ENCODE data around the gene SOCS1. TPM values are rescaled to one million over a fixed set of nuclear protein-coding genes. Genes with fewer than 3 reads are reported as not detected.

The SOCS1 gene
- total and polyA plus RNA-seq, 4 experiments from 2014 or later, result 14.7 to 37.8 (median 17.1) TPM

DNA sequence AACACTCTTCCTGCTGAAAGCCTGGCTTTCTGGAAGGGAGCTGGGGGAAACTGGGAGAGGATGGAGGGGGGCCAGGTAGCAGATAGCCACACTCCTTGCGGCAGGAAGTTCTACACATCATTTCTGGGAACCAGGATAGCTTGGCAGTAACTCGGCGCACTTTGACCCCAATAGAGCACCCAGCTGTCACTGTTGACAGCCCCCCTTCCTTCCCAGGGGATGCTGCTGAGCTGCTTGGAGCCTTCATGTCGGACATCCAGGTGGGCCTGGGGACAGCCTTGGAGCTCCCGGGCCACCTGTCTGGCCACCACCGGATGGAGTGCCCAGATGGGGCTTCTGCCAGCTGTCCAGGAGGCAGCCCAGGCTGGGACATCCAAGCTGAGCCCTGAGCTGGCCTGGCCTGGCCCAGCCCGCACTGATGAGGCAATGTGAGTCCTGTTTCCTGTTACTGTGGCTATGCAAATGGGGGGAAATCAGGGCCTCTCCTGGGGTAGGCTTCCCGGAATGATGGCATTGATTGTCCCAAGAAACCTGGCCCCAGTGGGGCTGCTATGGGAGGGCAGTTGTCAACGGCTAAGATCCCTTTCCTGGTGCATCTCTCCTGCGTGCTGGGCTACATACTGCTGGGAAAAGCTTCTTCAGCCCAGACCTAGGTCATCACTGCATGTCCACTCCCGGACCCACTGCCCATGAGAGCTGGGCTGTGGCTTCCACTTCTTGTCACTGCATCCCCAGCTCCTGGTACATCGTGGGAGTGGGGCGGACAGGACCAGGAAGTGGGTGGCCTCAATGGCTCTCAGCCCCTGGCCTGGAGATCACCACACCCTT lies 50.0 kb downstream of the SOCS1 start:
- Mint-ChIP-seq H3K9me3 (peaks cover 0 to 3% (median 0%) of the 10 kb centered on the region in 8 donors), H3K27ac (peak overlapping the region in 2 of 7 donors; percentile 52 to 72), H3K4me1 (peaks cover 7 to 25% (median 14%) of the 10 kb centered on the region in 4 donors), H3K36me3 (no peaks in the 10 kb centered on the region), H3K4me3 (no peak overlapping the region), H3K27me3 (no peaks in the 10 kb centered on the region)
- intact Hi-C loops (cut with micrococcal nuclease), result no loop called here
- H3K27me3 ChIP-seq (ENCODE audit: insufficient read depth, low read length), result no peaks in the 10 kb centered on the region
- H3K36me3 ChIP-seq (ENCODE audit: insufficient read depth, low read length), result no peaks in the 10 kb centered on the region
- H3K4me1 ChIP-seq (ENCODE audit: insufficient read depth, low read length), result peaks cover 13% of the 10 kb centered on the region
- CTCF ChIA-PET (ENCODE audit: partially characterized antibody), result interaction anchor here (1.1 kb wide), 1 partner anchor 252 kb away, joined by 3 read pairs; no protein-coding TSS in a partner anchor
- no peak overlapping the region for H3K4me3 ChIP-seq (ENCODE audit: low read length in 2 of 2)
- no peaks in the 10 kb centered on the region for H3K9me3 ChIP-seq (ENCODE audit: control insufficient read depth in 1 of 2, low read length in 2 of 2)
- DNase-seq, result no peak
- POLR2A ChIA-PET (ENCODE audit: partially characterized antibody), result interaction anchor here (0.9 to 1.0 kb wide), 2 partner anchors 48 to 50 kb away, joined by 4 read pairs; partner anchors contain the start of gene SOCS1
- no peak overlapping the region for H3K27ac ChIP-seq (ENCODE audit: low read depth, low read length)

DNA sequence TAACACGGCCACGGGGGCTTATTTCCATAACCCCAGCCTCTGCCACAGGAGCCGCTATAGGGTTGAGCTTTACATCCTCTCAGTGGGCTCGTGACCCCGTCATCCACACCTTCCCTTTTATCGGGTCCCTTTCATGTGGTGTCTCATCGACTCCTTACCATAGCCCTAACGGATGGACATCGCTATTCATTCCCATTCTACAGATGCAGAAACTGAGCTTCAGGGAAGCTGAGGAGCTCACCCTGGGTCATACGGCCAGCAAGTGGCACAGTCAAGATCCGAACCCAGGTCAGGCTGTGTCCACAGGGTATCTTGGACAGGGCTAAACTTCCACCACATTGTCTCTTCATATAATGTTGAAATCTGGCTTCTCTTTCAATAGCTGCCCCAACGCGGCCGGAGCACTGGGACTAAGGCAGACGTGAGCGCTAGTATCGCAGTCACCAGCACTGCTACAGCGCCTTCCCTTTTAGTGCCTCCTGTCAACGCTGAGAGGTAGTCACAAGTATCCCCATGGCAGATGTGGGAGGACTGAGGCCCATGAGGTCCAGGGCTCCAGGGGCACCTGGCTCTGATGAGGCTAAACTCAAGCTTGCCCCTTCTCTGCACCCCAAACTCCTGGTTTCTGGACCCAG lies 50.8 kb downstream of the SOCS1 start:
- Mint-ChIP-seq H3K36me3 (no peaks in the 10 kb centered on the region), H3K4me3 (no peak overlapping the region), H3K4me1 (peaks cover 7 to 23% (median 14%) of the 10 kb centered on the region in 4 donors), H3K27me3 (no peaks in the 10 kb centered on the region), H3K9me3 (peaks cover 0 to 3% (median 0%) of the 10 kb centered on the region in 8 donors), H3K27ac (peak overlapping the region in 1 of 7 donors; percentile 65)
- DNase-seq, result no peak
- no peaks in the 10 kb centered on the region for H3K36me3 ChIP-seq (ENCODE audit: insufficient read depth, low read length)
- H3K4me3 ChIP-seq (ENCODE audit: low read length in 2 of 2), result no peak overlapping the region
- no peaks in the 10 kb centered on the region for H3K9me3 ChIP-seq (ENCODE audit: control insufficient read depth in 1 of 2, low read length in 2 of 2)
- no peaks in the 10 kb centered on the region for H3K27me3 ChIP-seq (ENCODE audit: insufficient read depth, low read length)
- intact Hi-C loops (cut with micrococcal nuclease), result no loop called here
- CTCF ChIA-PET (ENCODE audit: partially characterized antibody), result no interaction called here
- no peak overlapping the region for H3K27ac ChIP-seq (ENCODE audit: low read depth, low read length)
- H3K4me1 ChIP-seq (ENCODE audit: insufficient read depth, low read length), result peaks cover 13% of the 10 kb centered on the region
- POLR2A ChIA-PET (ENCODE audit: partially characterized antibody), result interaction anchor here (0.9 to 1.0 kb wide), 2 partner anchors 49 to 51 kb away, joined by 4 read pairs; partner anchors contain the start of gene SOCS1

- no peaks in the 10 kb centered on the region for H3K36me3 ChIP-seq (ENCODE audit: insufficient read depth, low read length)
- peaks cover 7 to 23% (median 14%) of the 10 kb centered on the region in 4 donors for H3K4me1 Mint-ChIP-seq
- no peak overlapping the region for H3K27ac ChIP-seq (ENCODE audit: low read depth, low read length)
- H3K27me3 Mint-ChIP-seq, result no peaks in the 10 kb centered on the region
- no peaks in the 10 kb centered on the region for H3K27me3 ChIP-seq (ENCODE audit: insufficient read depth, low read length)
- intact Hi-C loops (cut with micrococcal nuclease), result no loop called here
- POLR2A ChIA-PET (ENCODE audit: partially characterized antibody), result no interaction called here
- peak overlapping the region in 1 of 7 donors; percentile 46 for H3K27ac Mint-ChIP-seq
- H3K4me1 ChIP-seq (ENCODE audit: insufficient read depth, low read length), result peaks cover 13% of the 10 kb centered on the region
- H3K4me3 Mint-ChIP-seq, result no peak overlapping the region
- CTCF ChIA-PET (ENCODE audit: partially characterized antibody), result no interaction called here
- DNase-seq, result no peak
- peaks cover 0 to 3% (median 0%) of the 10 kb centered on the region in 8 donors for H3K9me3 Mint-ChIP-seq
- H3K9me3 ChIP-seq (ENCODE audit: control insufficient read depth in 1 of 2, low read length in 2 of 2), result no peaks in the 10 kb centered on the region
- H3K36me3 Mint-ChIP-seq, result no peaks in the 10 kb centered on the region
- H3K4me3 ChIP-seq (ENCODE audit: low read length in 2 of 2), result no peak overlapping the region
These were observed 51.4 kb downstream of the SOCS1 start for GRCh38 chr16:11204513-11205047.

Other genes starting within 250 kb of the SOCS1 start
- not detected for gene TNP2, start 13.1 kb upstream of the SOCS1 start, total RNA-seq
- not detected for gene TNP2, start 13.1 kb upstream of the SOCS1 start, polyA plus RNA-seq
- gene PRM3, start 17.4 kb upstream of the SOCS1 start, total RNA-seq, result not detected
- not detected for gene PRM3, start 17.4 kb upstream of the SOCS1 start, polyA plus RNA-seq
- not detected for gene PRM2, start 20.3 kb upstream of the SOCS1 start, total RNA-seq
- not detected for gene PRM2, start 20.3 kb upstream of the SOCS1 start, polyA plus RNA-seq
- gene PRM1, start 25.1 kb upstream of the SOCS1 start, total RNA-seq, result not detected
- gene PRM1, start 25.1 kb upstream of the SOCS1 start, polyA plus RNA-seq, result not detected
- gene RMI2, start 89.3 kb upstream of the SOCS1 start, total RNA-seq, result 1 to 10 TPM; 1.5 to 1.8 TPM
- 1 to 10 TPM; 1.5 to 4.0 TPM for gene RMI2, start 89.3 kb upstream of the SOCS1 start, polyA plus RNA-seq

All from CD4-positive, alpha-beta memory T cell (primary cell).